D721Med (cell line): ENCODE data around the gene TTC17.

Experiments used
- DNase-seq: peaks from one replicate; pipeline ENCODE4 v3.0.0; 2011; ENCODE audit warnings: low spot score; ENCODE audit not compliant: insufficient read length
- FAIRE-seq: peaks from 2 replicates; lab custom pipeline; 2011; peaks lifted over from hg19 to GRCh38; lab: Jason Lieb, UNC
- CTCF ChIP-seq: IDR thresholded peaks from 2 replicates; pipeline ENCODE4 v1.5.1; 2012; ENCODE audit warnings: mild to moderate bottlenecking, control low read depth; ENCODE audit not compliant: insufficient read depth; ENCODE audit errors: missing control alignments

Gene TTC17

GRCh38 chr11:43498561-43498960, 139.8 kb downstream of the TTC17 start:
- no peak for TF ChIP-seq CTCF
- FAIRE-seq = no peak
- no peak for DNase-seq

DNA sequence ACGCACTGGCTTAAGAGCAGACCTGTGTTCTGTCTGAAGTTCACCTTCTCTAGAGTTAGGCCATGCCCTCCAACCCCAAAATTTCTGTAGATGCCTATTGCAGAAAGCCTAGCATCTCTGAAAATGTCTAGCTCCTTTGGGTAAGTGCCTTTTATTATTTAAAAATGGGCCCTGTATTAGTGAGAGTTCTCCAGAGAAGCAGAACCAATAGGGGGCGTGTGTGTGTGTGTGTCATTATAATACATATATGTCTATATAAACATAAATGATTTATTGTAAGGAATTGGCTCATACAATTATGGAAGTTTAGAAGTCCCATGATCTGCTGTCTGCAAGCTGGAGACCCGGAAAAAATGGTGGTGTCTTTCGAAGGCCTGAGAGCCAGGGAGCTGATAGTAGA, 144.7 kb downstream of the TTC17 start:
- TF ChIP-seq CTCF = no peak
- DNase-seq = no peak
- no peak for FAIRE-seq

DNA sequence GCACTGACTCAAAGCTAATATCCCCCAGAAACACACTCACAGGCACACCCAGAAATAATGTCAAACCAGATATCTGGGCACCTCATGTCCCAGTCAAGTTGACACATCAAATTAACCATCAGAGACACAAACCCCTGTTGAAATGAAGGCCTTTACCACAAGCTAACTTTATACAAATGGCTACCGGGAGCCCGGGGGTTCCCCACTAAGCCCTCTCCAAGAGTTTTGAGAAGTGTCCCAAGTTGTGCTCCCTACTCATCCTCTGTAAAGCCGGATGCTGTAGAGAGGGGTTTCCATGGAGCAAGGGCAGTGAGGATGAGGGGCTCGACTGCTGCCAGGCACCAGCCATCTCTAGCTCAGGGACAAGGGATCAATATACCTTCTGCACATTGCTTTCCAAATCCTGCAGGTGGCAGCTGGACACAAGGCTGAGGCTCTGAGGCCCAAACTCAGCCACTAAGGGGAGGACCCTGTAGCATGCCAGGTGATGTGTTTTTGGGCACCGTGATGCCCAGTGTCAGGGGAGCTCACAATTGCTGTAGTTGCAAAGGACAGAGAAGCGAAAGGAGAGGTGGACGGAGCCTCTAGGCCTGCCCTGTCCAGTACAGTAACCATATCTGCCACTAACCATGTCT, 145.7 kb downstream of the TTC17 start:
- DNase-seq = peak; percentile 24
- FAIRE-seq = no peak

GRCh38 chr11:43505171-43505570, 146.5 kb downstream of the TTC17 start:
- no peak for TF ChIP-seq CTCF
- FAIRE-seq (no peak), DNase-seq (no peak)

More for the DNA sequence above, 145.7 kb downstream of the TTC17 start:
- peak; percentile 27 for TF ChIP-seq CTCF

DNA sequence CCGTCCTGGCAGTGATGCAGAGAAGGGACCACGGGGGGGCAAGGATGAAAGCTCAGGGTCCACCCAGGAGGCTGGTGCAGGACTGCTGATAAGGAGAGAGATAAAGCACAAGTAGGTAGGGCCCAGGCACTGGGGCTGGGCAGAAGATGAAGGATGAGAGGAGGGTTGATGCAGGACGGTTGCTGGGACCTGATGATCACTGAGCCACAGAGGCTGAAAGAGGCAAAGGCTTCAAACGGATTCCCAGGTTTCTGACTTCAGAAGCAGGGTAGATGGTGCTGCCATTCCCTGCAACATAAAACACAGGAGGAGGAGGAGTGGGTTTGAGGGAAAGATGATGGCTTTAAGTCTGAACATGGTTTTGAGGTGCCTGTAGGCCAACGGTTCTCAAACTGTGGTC, 148.5 kb downstream of the TTC17 start:
- no peak for TF ChIP-seq CTCF
- FAIRE-seq (no peak), DNase-seq (no peak)

DNA sequence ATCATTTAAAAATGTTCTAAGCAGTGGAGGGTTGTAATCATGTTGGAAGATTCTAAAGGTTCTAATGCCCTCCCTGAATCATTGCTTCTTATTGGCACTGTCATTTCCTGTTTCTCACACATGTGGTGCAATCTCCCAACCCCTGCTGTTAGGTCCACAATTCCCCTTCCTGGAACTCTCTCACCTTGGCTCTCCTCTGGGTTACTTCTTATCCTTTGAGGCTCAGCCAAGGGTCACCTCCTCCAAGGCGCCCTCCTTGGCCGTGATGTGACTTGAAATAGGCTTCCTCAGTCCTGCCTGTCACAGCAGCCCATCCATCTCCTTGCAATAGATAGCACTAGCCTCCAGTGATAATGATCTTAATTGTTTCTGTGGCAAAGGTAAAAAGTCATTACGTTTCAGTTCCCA, 149.8 kb downstream of the TTC17 start:
- DNase-seq (no peak), FAIRE-seq (no peak)
- TF ChIP-seq CTCF = no peak

DNA sequence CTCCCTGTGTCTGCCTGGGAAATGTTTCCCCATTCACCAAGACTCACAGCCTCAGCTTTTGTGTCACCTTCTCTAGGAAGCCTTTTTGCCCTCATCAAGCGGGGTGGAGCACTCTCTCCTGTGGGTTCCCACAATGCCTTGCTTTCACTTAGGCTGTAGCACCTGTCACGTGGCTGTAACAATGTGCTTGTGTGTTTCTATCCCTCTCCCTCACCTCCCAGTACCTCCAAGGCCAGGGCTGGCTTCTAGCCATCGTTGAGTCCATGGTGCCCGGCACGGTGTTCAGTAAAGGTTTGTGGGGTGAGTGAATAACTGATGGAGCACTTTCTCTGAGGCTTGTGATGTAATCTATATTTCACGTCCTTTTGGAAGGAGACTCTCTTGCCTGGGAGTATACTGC, 153.2 kb downstream of the TTC17 start:
- DNase-seq (no peak), FAIRE-seq (no peak)
- no peak for TF ChIP-seq CTCF
